Psoas muscle (tissue), 8 donors: Measurements from ENCODE around the gene LEF1. TPM values are rescaled to one million over a fixed set of nuclear protein-coding genes. Genes with fewer than 3 reads are reported as not detected.

Experiments
- ATAC-seq, 4 donors: fragments of 200-7000 bp; cut with Tn5 transposase; one replicate each; pipeline ENCODE4 v1.9.1; 2020; ENCODE audit warnings: moderate library complexity in 3 of 4, mild to moderate bottlenecking in 2 of 4
- DNase-seq, 2 donors: peaks; one replicate each; pipeline ENCODE4 v3.0.0-alpha.2; 2020
- H3K27ac ChIP-seq: fragments of 200-600 bp; one replicate; pipeline ENCODE4 v1.8.0; 2022
- H3K27me3 ChIP-seq, 3 donors: fragments of 200-600 bp in 1 of 3; one replicate each; pipeline versions ENCODE4 v1.6.1 to v1.8.0; 2013 to 2022; ENCODE audit warnings: low read length in 2 of 3, mild to moderate bottlenecking in 2 of 3, moderate library complexity in 1 of 3; ENCODE audit not compliant: insufficient read depth in 3 of 3
- H3K36me3 ChIP-seq, 2 donors: fragments of 200-600 bp in 1 of 2; one replicate each; pipeline versions ENCODE4 v1.6.1 to v1.8.0; 2013 to 2022; ENCODE audit warnings: low read depth in 1 of 2, mild to moderate bottlenecking in 1 of 2, moderate library complexity in 1 of 2; ENCODE audit not compliant: insufficient read depth in 1 of 2
- H3K4me1 ChIP-seq: fragments of 200-600 bp; one replicate; pipeline ENCODE4 v1.8.0; 2022
- H3K4me3 ChIP-seq: fragments of 200-600 bp; one replicate; pipeline ENCODE4 v1.8.0; 2022; ENCODE audit warnings: mild to moderate bottlenecking
- H3K9me3 ChIP-seq: fragments of 200-600 bp; one replicate; pipeline ENCODE4 v1.8.0; 2022
- WGBS, 3 donors: extraction: QIAGEN DNeasy Blood & Tissue Kit; methylation state at CpG; one replicate each; pipeline versions ENCODE4 v1.1.6 to v1.1.7; 2013; 5-methylcytosine and 5-hydroxymethylcytosine counted together
- intact Hi-C, 2 donors: fragments of 100-400 bp; cut with DNase I; formaldehyde crosslinking; loops; one replicate each; pipeline versions ENCODE4 v1.11.0 to v1.14.2; 2022
- polyA plus RNA-seq, 3 donors: library from polyadenylated mRNA; stranded (reverse); fragments of 200-250 nt; gene quantifications; one replicate each; pipeline ENCODE4 v1.2.3, GENCODE V29; 2013
- total RNA-seq, 4 donors: library from RNA; stranded (reverse); fragmentation: NEBNext Ultra II Directional in 2 of 4; extraction: Animal tissue kit (Norgen Biotek cat#: 25700) in 2 of 4; gene quantifications; one replicate each; pipeline versions ENCODE4 v1.2.1 to v1.2.4, GENCODE V29; 2021 to 2023
- TF ChIP-seq, protein P1 (sequence below): fragments of 200-600 bp; IDR thresholded peaks from one replicate; pipeline ENCODE4 v1.8.0; 2022; ENCODE audit warnings: antibody characterized with exemption
- donor health status: healthy with polysubstance abuse.
- donor health status: DM: no; HTN: no; CAD: no; lungs with moderate emphysema.
- donor health status: Bipolar disorder and iron deficiency.
- donor health status: healthy.
- donor health status: DM: yes; HTN: yes; CAD: no.
- donor health status: DM: no; HTN: no; CAD: no.
- donor health status: DM: no; HTN: no; CAD: no.
- donor health status: DM: yes; HTN: yes; CAD: no.

LEF1 gene
- total and polyA plus RNA-seq, 7 donors: 0.10 to 0.44 (median 0.29) TPM

DNA sequence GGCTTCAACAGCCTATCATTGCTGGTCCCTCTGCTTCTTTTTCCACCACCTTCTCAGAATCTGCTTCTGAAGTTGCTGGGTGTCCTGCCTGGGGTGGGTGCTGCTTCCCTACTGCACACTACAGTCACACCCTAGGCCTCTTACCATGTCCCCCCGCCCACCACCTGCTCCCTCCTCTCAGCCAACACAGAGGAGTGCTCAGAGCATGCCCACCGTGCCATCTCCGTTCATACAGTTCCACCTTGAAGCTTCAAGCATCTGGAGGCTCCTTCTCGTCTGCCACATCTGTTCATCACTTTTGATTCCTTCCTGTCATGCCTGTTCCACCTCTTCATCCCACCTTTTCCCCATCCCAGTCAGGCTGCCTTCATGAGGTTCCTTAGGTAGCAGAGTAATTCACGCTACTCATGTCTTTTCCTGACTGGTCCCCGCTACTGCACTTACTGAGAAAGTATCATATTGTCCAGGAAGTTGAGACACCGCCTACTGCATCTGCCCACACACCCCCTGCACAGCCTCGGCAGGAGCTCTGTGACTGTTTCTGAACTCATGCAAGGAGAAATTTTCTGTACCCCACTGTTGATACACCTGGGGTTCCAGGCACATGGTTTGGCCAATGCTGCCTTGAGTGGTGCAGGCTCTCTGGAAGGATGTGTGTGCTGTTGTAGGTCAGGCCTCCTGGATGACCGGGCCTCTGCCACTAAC, 139.6 kb downstream of the LEF1 start:
- DNase-seq (no peak), ATAC-seq (no peak)
- H3K4me1 ChIP-seq: no peaks in the 10 kb centered on the region
- H3K36me3 ChIP-seq: peaks cover 7 to 85% of the 10 kb centered on the region in 2 donors
- H3K4me3 ChIP-seq: no peak overlapping the region
- no peaks in the 10 kb centered on the region for H3K9me3 ChIP-seq
- intact Hi-C loops: no loop called here
- no peak overlapping the region for H3K27ac ChIP-seq
- 83 to 87% (median 87%) methylated on average over 9 of the region's 9 CpGs for WGBS, 3 donors
- TF ChIP-seq, protein P1, sequence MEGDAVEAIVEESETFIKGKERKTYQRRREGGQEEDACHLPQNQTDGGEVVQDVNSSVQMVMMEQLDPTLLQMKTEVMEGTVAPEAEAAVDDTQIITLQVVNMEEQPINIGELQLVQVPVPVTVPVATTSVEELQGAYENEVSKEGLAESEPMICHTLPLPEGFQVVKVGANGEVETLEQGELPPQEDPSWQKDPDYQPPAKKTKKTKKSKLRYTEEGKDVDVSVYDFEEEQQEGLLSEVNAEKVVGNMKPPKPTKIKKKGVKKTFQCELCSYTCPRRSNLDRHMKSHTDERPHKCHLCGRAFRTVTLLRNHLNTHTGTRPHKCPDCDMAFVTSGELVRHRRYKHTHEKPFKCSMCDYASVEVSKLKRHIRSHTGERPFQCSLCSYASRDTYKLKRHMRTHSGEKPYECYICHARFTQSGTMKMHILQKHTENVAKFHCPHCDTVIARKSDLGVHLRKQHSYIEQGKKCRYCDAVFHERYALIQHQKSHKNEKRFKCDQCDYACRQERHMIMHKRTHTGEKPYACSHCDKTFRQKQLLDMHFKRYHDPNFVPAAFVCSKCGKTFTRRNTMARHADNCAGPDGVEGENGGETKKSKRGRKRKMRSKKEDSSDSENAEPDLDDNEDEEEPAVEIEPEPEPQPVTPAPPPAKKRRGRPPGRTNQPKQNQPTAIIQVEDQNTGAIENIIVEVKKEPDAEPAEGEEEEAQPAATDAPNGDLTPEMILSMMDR: no peak
- H3K27me3 ChIP-seq: no peaks in the 10 kb centered on the region

DNA sequence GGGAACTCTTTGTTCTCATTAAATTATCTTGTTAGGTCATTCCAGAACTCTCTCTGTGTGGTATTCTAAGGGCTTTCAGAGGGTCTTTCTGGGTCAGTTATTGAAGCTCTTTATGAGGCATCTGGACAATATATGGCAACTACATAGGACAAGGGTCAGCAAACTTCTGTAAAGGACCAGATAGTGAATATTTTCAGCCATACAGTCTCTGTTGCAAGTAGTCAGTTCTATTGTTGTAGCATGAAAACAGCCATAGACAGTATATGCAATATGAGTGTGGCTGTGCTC, 143.9 kb downstream of the LEF1 start:
- TF ChIP-seq, protein P1: no peak
- no peak for DNase-seq
- peaks cover 2 to 91% of the 10 kb centered on the region in 2 donors for H3K36me3 ChIP-seq
- no peak for ATAC-seq
- intact Hi-C loops: no loop called here
- no peaks in the 10 kb centered on the region for H3K27me3 ChIP-seq
- no peaks in the 10 kb centered on the region for H3K4me1 ChIP-seq
- no peak overlapping the region for H3K4me3 ChIP-seq
- H3K9me3 ChIP-seq: no peaks in the 10 kb centered on the region
- H3K27ac ChIP-seq: no peak overlapping the region

DNA sequence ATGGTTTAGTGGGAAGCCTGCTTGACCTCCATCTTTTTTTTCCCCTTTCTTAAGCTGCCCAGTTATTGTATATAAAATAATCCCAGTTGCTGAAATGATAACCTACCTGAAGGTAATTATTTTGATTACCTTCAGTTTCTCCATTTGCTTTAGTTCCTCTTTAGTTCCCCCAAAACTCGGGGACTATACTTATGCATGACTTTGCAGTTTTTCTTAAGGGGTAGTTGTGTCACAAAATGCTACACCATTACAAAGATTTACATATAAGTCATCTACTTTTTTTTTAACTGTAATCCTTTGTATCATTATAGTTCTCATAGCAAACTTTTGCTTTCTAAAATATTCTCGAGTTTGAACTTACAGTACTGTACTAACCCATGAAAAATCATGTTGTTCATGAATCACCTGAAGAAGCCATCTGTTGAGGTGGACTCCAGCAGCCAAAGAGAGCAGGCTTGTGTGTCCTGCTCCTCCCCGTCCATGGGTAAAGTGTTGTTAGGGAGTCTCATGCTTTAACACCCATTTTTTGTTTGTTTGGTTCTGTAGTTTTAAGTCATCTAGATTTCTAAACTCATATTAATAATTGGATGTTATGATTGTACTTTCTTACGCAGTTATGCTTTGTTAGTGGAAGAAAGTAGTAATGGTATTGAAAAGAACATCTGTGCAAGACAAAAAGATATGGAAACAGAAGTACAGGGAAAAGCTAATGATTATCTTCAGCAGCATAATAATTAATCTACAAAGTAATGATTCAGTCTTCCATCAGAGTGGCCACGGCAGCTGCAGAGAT, 144.5 kb downstream of the LEF1 start:
- H3K27ac ChIP-seq: no peak overlapping the region
- TF ChIP-seq, protein P1: no peak
- WGBS, 3 donors: 90 to 95% (median 91%) methylated on average over 5 of the region's 5 CpGs
- H3K4me1 ChIP-seq: peaks cover 2% of the 10 kb centered on the region
- peaks cover 2 to 91% of the 10 kb centered on the region in 2 donors for H3K36me3 ChIP-seq
- ATAC-seq (no peak), DNase-seq (no peak)
- intact Hi-C loops: no loop called here
- H3K27me3 ChIP-seq: no peaks in the 10 kb centered on the region
- no peaks in the 10 kb centered on the region for H3K9me3 ChIP-seq
- no peak overlapping the region for H3K4me3 ChIP-seq

DNA sequence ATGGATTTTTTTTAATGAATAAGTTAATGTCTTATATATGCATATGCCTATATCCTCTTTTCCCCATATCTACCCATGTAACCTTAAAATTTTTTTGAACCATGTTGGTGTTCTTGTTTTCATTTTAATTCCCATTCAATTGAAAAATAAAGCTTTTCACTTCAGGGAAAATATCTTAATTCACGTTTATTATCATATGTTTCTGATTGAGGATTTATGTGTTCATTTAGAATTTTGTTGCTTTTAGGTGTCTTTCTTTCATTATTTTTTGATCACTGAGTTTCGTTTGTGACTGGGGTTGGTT, 149.9 kb downstream of the LEF1 start:
- DNase-seq: no peak
- H3K36me3 ChIP-seq: peaks cover 2 to 81% of the 10 kb centered on the region in 2 donors

More for the DNA sequence above, 149.9 kb downstream of the LEF1 start:
- Histone ChIP-seq H3K4me1 (peaks cover 16% of the 10 kb centered on the region), H3K9me3 (no peaks in the 10 kb centered on the region), H3K4me3 (no peak overlapping the region), H3K27ac (no peak overlapping the region), H3K27me3 (no peaks in the 10 kb centered on the region)
- intact Hi-C loops: loop anchor here (5.0 kb wide), 1 partner anchor 553 kb away; no protein-coding TSS in a partner anchor
- TF ChIP-seq, protein P1: no peak
- no peak for ATAC-seq
- 43 to 48% (median 45%) methylated on average over 2 of the region's 2 CpGs for WGBS, 3 donors
